B cell (primary cell): ENCODE results near the gene CORO2A. TPM values are rescaled to one million over a fixed set of nuclear protein-coding genes. Genes with fewer than 3 reads are reported as not detected.

ENCODE experiments used
- ATAC-seq: fragments of 200-7000 bp; cut with Tn5 transposase; one replicate; pipeline ENCODE4 v1.10.0; 2021; ENCODE audit warnings: low read depth, mild to moderate bottlenecking, moderate number of reproducible peaks, moderate library complexity
- CTCF ChIA-PET: fragments of 350-600 bp; sonication (Branson Sonifier 250); formaldehyde crosslinking; loops from one replicate; lab custom pipeline; 2021; ENCODE audit warnings: antibody characterized with exemption, inconsistent platforms; lab: Charles Lee
- POLR2A ChIA-PET: fragments of 350-600 bp; sonication (Branson Sonifier 250); formaldehyde crosslinking; loops from one replicate; lab custom pipeline; 2021; ENCODE audit warnings: antibody characterized with exemption; lab: Charles Lee
- DNase-seq: peaks from one replicate; pipeline ENCODE4 v3.0.0; 2013
- H2AFZ ChIP-seq: 2 replicates; pipeline ENCODE4 v1.6.1; 2012; ENCODE audit warnings: mild to moderate bottlenecking, low read depth, low read length; ENCODE audit not compliant: insufficient read depth, poor library complexity, severe bottlenecking
- H3K27ac ChIP-seq, 2 donors: 1 replicate in 1 of 2; 2 replicates in 1 of 2; pipeline ENCODE4 v1.5.1; 2012 to 2013; ENCODE audit warnings: low read length in 2 of 2, mild to moderate bottlenecking in 2 of 2, moderate library complexity in 1 of 2
- H3K27me3 ChIP-seq, 4 experiments: fragments of 200-600 bp in 1 of 4; sonication (generic) in 1 of 4; replicated peaks in 1 of 4; 1 replicate in 2 of 4; 2 replicates in 2 of 4; pipeline versions ENCODE4 v1.6.1 to v1.7.0; 2013 to 2016; ENCODE audit warnings: low read length in 3 of 4, mild to moderate bottlenecking in 2 of 4, mixed read lengths in 1 of 4, moderate library complexity in 1 of 4; ENCODE audit not compliant: insufficient read depth in 4 of 4, control insufficient read depth in 3 of 4; ENCODE audit errors: control extremely low read depth in 1 of 4
- H3K36me3 ChIP-seq, 2 experiments: replicated peaks in 1 of 2; 1 replicate in 1 of 2; 2 replicates in 1 of 2; pipeline versions ENCODE4 v1.6.1 to v1.7.1; 2013; ENCODE audit warnings: low read length in 1 of 2; ENCODE audit not compliant: insufficient read depth in 2 of 2, control insufficient read depth in 1 of 2; ENCODE audit errors: control extremely low read depth in 1 of 2, extremely low read depth in 1 of 2
- H3K4me1 ChIP-seq, 2 donors: fragments of 200-600 bp in 1 of 2; sonication (generic) in 1 of 2; 1 replicate in 1 of 2; 2 replicates in 1 of 2; pipeline versions ENCODE4 v1.5.1 to v1.6.1; 2013 to 2017; ENCODE audit warnings: low read length in 2 of 2; ENCODE audit not compliant: control insufficient read depth in 2 of 2, insufficient read depth in 2 of 2
- H3K4me2 ChIP-seq: replicated peaks from 2 replicates; pipeline ENCODE3; 2012; ENCODE audit warnings: mild to moderate bottlenecking, low read depth, low read length; ENCODE audit not compliant: poor library complexity, severe bottlenecking
- H3K4me3 ChIP-seq, 5 experiments: fragments of 200-600 bp in 1 of 5; sonication (generic) in 1 of 5; 1 replicate in 3 of 5; 2 replicates in 2 of 5; pipeline versions ENCODE4 v1.5.1 to v1.7.0; 2011 to 2016; ENCODE audit warnings: low read length in 4 of 5, mild to moderate bottlenecking in 4 of 5, low read depth in 2 of 5, control low read depth in 1 of 5, moderate library complexity in 1 of 5; ENCODE audit not compliant: insufficient read depth in 1 of 5; ENCODE audit errors: control extremely low read depth in 1 of 5, extremely low read depth in 1 of 5
- H3K79me2 ChIP-seq: fragments of 200-600 bp; sonication (generic); one replicate; pipeline ENCODE4 v1.6.0; 2016; ENCODE audit warnings: low read length; ENCODE audit not compliant: control insufficient read depth, insufficient read depth
- H3K9ac ChIP-seq: fragments of 200-600 bp; sonication (generic); 2 replicates; pipeline ENCODE4 v1.6.1; 2017; ENCODE audit warnings: mild to moderate bottlenecking, low read length, moderate library complexity
- H3K9me3 ChIP-seq, 3 donors: one replicate each; pipeline versions ENCODE4 v1.6.1 to v1.7.1; 2013; ENCODE audit warnings: low read length in 2 of 3; ENCODE audit not compliant: control insufficient read depth in 2 of 3, insufficient read depth in 1 of 3; ENCODE audit errors: control extremely low read depth in 1 of 3
- H4K20me1 ChIP-seq: 2 replicates; pipeline ENCODE4 v1.6.0; 2012; ENCODE audit warnings: mild to moderate bottlenecking, low read length; ENCODE audit not compliant: insufficient read depth, control insufficient read depth, poor library complexity, severe bottlenecking
- H3K27ac Mint-ChIP-seq: one replicate; pipeline ENCODE4 v1.8.0; 2021; ENCODE audit warnings: mixed read lengths
- H3K27me3 Mint-ChIP-seq: one replicate; pipeline ENCODE4 v1.8.0; 2021; ENCODE audit warnings: mixed read lengths
- H3K4me1 Mint-ChIP-seq: one replicate; pipeline ENCODE4 v1.8.0; 2021; ENCODE audit warnings: mixed read lengths
- H3K4me3 Mint-ChIP-seq: one replicate; pipeline ENCODE4 v1.8.0; 2021; ENCODE audit warnings: mixed read lengths
- H3K9me3 Mint-ChIP-seq: one replicate; pipeline ENCODE4 v1.8.0; 2022; ENCODE audit warnings: mixed read lengths; ENCODE audit not compliant: insufficient read depth
- CTCF ChIP-seq: fragments of 200-600 bp; IDR thresholded peaks from one replicate; pipeline ENCODE4 v1.8.0; 2022; ENCODE audit warnings: antibody characterized with exemption, mild to moderate bottlenecking
- EZH2 ChIP-seq: IDR thresholded peaks from 2 replicates; pipeline ENCODE4 v1.6.1; 2012; ENCODE audit warnings: borderline replicate concordance, low read depth, mild to moderate bottlenecking, moderate library complexity, low read length; ENCODE audit not compliant: insufficient read depth, poor library complexity, severe bottlenecking
- WGBS: methylation state at CpG from one replicate; pipeline ENCODE4 v1.1.5; 2013; ENCODE audit warnings: missing lambda C conversion rate; ENCODE audit not compliant: insufficient coverage; 5-methylcytosine and 5-hydroxymethylcytosine counted together
- intact Hi-C: fragments of 100-400 bp; cut with micrococcal nuclease; formaldehyde crosslinking; loops from one replicate; pipeline ENCODE4 v1.10.0; 2022
- polyA plus RNA-seq: library from polyadenylated mRNA; depleted of rRNA; stranded (reverse); fragments of >200 nt; gene quantifications from 2 replicates; pipeline ENCODE4 v1.2.3, GENCODE V29; 2012
- total RNA-seq, 2 donors: library from RNA; stranded (reverse); fragments of 120-200 nt in 1 of 2; gene quantifications; 1 replicate in 1 of 2; 2 replicates in 1 of 2; pipeline versions ENCODE4 v1.2.3 to v1.2.4, GENCODE V29; 2013 to 2022

Gene CORO2A
- total and polyA plus RNA-seq, 2 donors (not counting 1 experiment from before 2014, with no cell fraction given) = 1.1 to 2.0 TPM

GRCh38 chr9:98097836-98098235, 94.6 kb downstream of the CORO2A start:
- no peak for TF ChIP-seq CTCF
- TF ChIP-seq EZH2 = no peak
- H3K9ac ChIP-seq = no peak overlapping the region
- peaks cover 41% of the 10 kb centered on the region for H3K79me2 ChIP-seq
- H3K4me2 ChIP-seq = no peak overlapping the region
- no peaks in the 10 kb centered on the region for H4K20me1 ChIP-seq
- no peak overlapping the region for H3K27ac Mint-ChIP-seq
- H3K4me3 ChIP-seq = no peak overlapping the region
- no peak overlapping the region for H3K4me3 Mint-ChIP-seq
- CTCF ChIA-PET = interaction anchor here (1.1 to 2.3 kb wide), 4 partner anchors 9 to 118 kb away, joined by 3 to 7 read pairs (median 6); no protein-coding TSS in a partner anchor
- peaks cover 0 to 20% of the 10 kb centered on the region in 2 experiments for H3K36me3 ChIP-seq
- H3K4me1 Mint-ChIP-seq = peaks cover 49% of the 10 kb centered on the region
- POLR2A ChIA-PET = interaction anchor here (1.0 kb wide), 1 partner anchor 21 kb away, joined by 3 read pairs; the partner anchor contains the start of gene TRIM14
- WGBS = 70% methylated on average over 3 of the region's 4 CpGs
- ATAC-seq (no peak), DNase-seq (no peak)
- H3K9me3 Mint-ChIP-seq = no peaks in the 10 kb centered on the region
- no peaks in the 10 kb centered on the region for H3K27me3 ChIP-seq
- peaks cover 43 to 47% of the 10 kb centered on the region in 2 donors for H3K4me1 ChIP-seq
- H2AFZ ChIP-seq = no peak overlapping the region
- intact Hi-C loops = no loop called here
- no peaks in the 10 kb centered on the region for H3K9me3 ChIP-seq
- no peak overlapping the region for H3K27ac ChIP-seq
- H3K27me3 Mint-ChIP-seq = no peaks in the 10 kb centered on the region

- Histone ChIP-seq H3K4me3 (no peak overlapping the region), H3K79me2 (peaks cover 38% of the 10 kb centered on the region), H4K20me1 (no peaks in the 10 kb centered on the region), H3K36me3 (peaks cover 0 to 20% of the 10 kb centered on the region in 2 experiments), H3K4me1 (peaks cover 29 to 30% of the 10 kb centered on the region in 2 donors), H3K9ac (no peak overlapping the region), H3K9me3 (no peaks in the 10 kb centered on the region), H2AFZ (no peak overlapping the region), H3K27me3 (no peaks in the 10 kb centered on the region), H3K27ac (no peak overlapping the region), H3K4me2 (no peak overlapping the region)
- Mint-ChIP-seq H3K4me1 (peaks cover 33% of the 10 kb centered on the region), H3K27ac (no peak overlapping the region), H3K9me3 (no peaks in the 10 kb centered on the region), H3K4me3 (no peak overlapping the region), H3K27me3 (no peaks in the 10 kb centered on the region)
- intact Hi-C loops = no loop called here
- TF ChIP-seq EZH2 (no peak), CTCF (no peak)
- ChIA-PET CTCF (interaction anchor here (1.4 to 2.3 kb wide), 2 partner anchors 120 to 172 kb away, joined by 3 to 6 read pairs; no protein-coding TSS in a partner anchor), POLR2A (no interaction called here)
- ATAC-seq = no peak
- 98% methylated on average over 4 of the region's 5 CpGs for WGBS
- DNase-seq = no peak
Measured at GRCh38 chr9:98096091-98096490, 96.3 kb downstream of the CORO2A start.
